ENCODE results near the gene SYTL1.

SYTL1 gene

GRCh38 chr1:27356277-27356618 lies 14.4 kb downstream of the SYTL1 start:
- Mint-ChIP-seq H3K36me3 (ENCODE audit: insufficient read depth) (peaks cover 22% of the 10 kb centered on the region), H3K27me3 (no peaks in the 10 kb centered on the region), H3K4me1 (peaks cover 43% of the 10 kb centered on the region), H3K9me3 (no peaks in the 10 kb centered on the region), H3K4me3 (peak overlapping the region; percentile 75), H3K27ac (ENCODE audit: low read depth) (peak overlapping the region; percentile 80)
- ATAC-seq (replicated peaks; ENCODE audit: extremely low read depth, poor library complexity, severe bottlenecking) (no peak), DNase-seq (ENCODE audit: low spot score in 2 of 2) (no peak)

- Mint-ChIP-seq H3K4me1 (peaks cover 43% of the 10 kb centered on the region), H3K27me3 (no peaks in the 10 kb centered on the region), H3K27ac (ENCODE audit: low read depth) (peak overlapping the region; percentile 80), H3K4me3 (peak overlapping the region; percentile 75), H3K36me3 (ENCODE audit: insufficient read depth) (peaks cover 22% of the 10 kb centered on the region), H3K9me3 (no peaks in the 10 kb centered on the region)
- peak; percentile 64 for ATAC-seq (replicated peaks; ENCODE audit: extremely low read depth, poor library complexity, severe bottlenecking)
- DNase-seq (ENCODE audit: low spot score in 2 of 2), result peak in 1 of 2 donors; percentile 32
These were observed 14.9 kb downstream of the SYTL1 start for GRCh38 chr1:27356619-27357280.

GRCh38 chr1:27357281-27358037 lies 15.6 kb downstream of the SYTL1 start:
- peak; percentile 77 to 81 for DNase-seq (ENCODE audit: low spot score in 2 of 2)
- Mint-ChIP-seq H3K4me3 (peak overlapping the region; percentile 75), H3K4me1 (peaks cover 43% of the 10 kb centered on the region), H3K27ac (ENCODE audit: low read depth) (peak overlapping the region; percentile 80), H3K36me3 (ENCODE audit: insufficient read depth) (peaks cover 20% of the 10 kb centered on the region), H3K9me3 (no peaks in the 10 kb centered on the region), H3K27me3 (no peaks in the 10 kb centered on the region)
- ATAC-seq (replicated peaks; ENCODE audit: extremely low read depth, poor library complexity, severe bottlenecking), result peak; percentile 67

- H3K36me3 Mint-ChIP-seq (ENCODE audit: insufficient read depth), result peaks cover 17% of the 10 kb centered on the region
- peak overlapping the region; percentile 75 for H3K4me3 Mint-ChIP-seq
- peak overlapping the region; percentile 80 for H3K27ac Mint-ChIP-seq (ENCODE audit: low read depth)
- no peaks in the 10 kb centered on the region for H3K27me3 Mint-ChIP-seq
- peaks cover 43% of the 10 kb centered on the region for H3K4me1 Mint-ChIP-seq
- ATAC-seq (replicated peaks; ENCODE audit: extremely low read depth, poor library complexity, severe bottlenecking), result no peak
- H3K9me3 Mint-ChIP-seq, result no peaks in the 10 kb centered on the region
- DNase-seq (ENCODE audit: low spot score in 2 of 2), result no peak
These were observed 16.5 kb downstream of the SYTL1 start for GRCh38 chr1:27358038-27358927.

GRCh38 chr1:27358928-27359313 lies 17.1 kb downstream of the SYTL1 start:
- Mint-ChIP-seq H3K4me3 (peak overlapping the region; percentile 70), H3K9me3 (no peaks in the 10 kb centered on the region), H3K36me3 (ENCODE audit: insufficient read depth) (peaks cover 15% of the 10 kb centered on the region), H3K4me1 (peaks cover 38% of the 10 kb centered on the region), H3K27me3 (no peaks in the 10 kb centered on the region), H3K27ac (ENCODE audit: low read depth) (no peak overlapping the region)
- DNase-seq (ENCODE audit: low spot score in 2 of 2) (no peak), ATAC-seq (replicated peaks; ENCODE audit: extremely low read depth, poor library complexity, severe bottlenecking) (no peak)

GRCh38 chr1:27359822-27360158 lies 18.0 kb downstream of the SYTL1 start:
- Mint-ChIP-seq H3K36me3 (ENCODE audit: insufficient read depth) (peaks cover 15% of the 10 kb centered on the region), H3K4me1 (peaks cover 45% of the 10 kb centered on the region), H3K27me3 (no peaks in the 10 kb centered on the region)

GRCh38 chr1:27360159-27361043 lies 18.6 kb downstream of the SYTL1 start:
- Mint-ChIP-seq H3K4me3 (peak overlapping the region; percentile 70), H3K9me3 (no peaks in the 10 kb centered on the region), H3K4me1 (peaks cover 47% of the 10 kb centered on the region), H3K27me3 (no peaks in the 10 kb centered on the region), H3K27ac (ENCODE audit: low read depth) (peak overlapping the region; percentile 54), H3K36me3 (ENCODE audit: insufficient read depth) (peaks cover 15% of the 10 kb centered on the region)
- DNase-seq (ENCODE audit: low spot score in 2 of 2) (no peak), ATAC-seq (replicated peaks; ENCODE audit: extremely low read depth, poor library complexity, severe bottlenecking) (no peak)

More at GRCh38 chr1:27359822-27360158, 18.0 kb downstream of the SYTL1 start:
- ATAC-seq (replicated peaks; ENCODE audit: extremely low read depth, poor library complexity, severe bottlenecking), result no peak
- peak overlapping the region; percentile 54 for H3K27ac Mint-ChIP-seq (ENCODE audit: low read depth)
- no peaks in the 10 kb centered on the region for H3K9me3 Mint-ChIP-seq
- no peak for DNase-seq (ENCODE audit: low spot score in 2 of 2)
- peak overlapping the region; percentile 70 for H3K4me3 Mint-ChIP-seq

GRCh38 chr1:27361044-27361402 lies 19.2 kb downstream of the SYTL1 start:
- peak overlapping the region; percentile 70 for H3K4me3 Mint-ChIP-seq
- peaks cover 15% of the 10 kb centered on the region for H3K36me3 Mint-ChIP-seq (ENCODE audit: insufficient read depth)
- ATAC-seq (replicated peaks; ENCODE audit: extremely low read depth, poor library complexity, severe bottlenecking) (no peak), DNase-seq (ENCODE audit: low spot score in 2 of 2) (no peak)
- no peaks in the 10 kb centered on the region for H3K9me3 Mint-ChIP-seq
- peaks cover 48% of the 10 kb centered on the region for H3K4me1 Mint-ChIP-seq
- H3K27me3 Mint-ChIP-seq, result no peaks in the 10 kb centered on the region
- H3K27ac Mint-ChIP-seq (ENCODE audit: low read depth), result peak overlapping the region; percentile 54

GRCh38 chr1:27361553-27361952 lies 19.7 kb downstream of the SYTL1 start:
- Mint-ChIP-seq H3K27ac (ENCODE audit: low read depth) (no peak overlapping the region), H3K36me3 (ENCODE audit: insufficient read depth) (peaks cover 12% of the 10 kb centered on the region), H3K9me3 (no peaks in the 10 kb centered on the region), H3K27me3 (no peaks in the 10 kb centered on the region), H3K4me3 (peak overlapping the region; percentile 70), H3K4me1 (peaks cover 43% of the 10 kb centered on the region)
- no peak for DNase-seq (ENCODE audit: low spot score in 2 of 2)
- ATAC-seq (replicated peaks; ENCODE audit: extremely low read depth, poor library complexity, severe bottlenecking), result no peak

GRCh38 chr1:27363766-27364695 lies 22.2 kb downstream of the SYTL1 start:
- H3K4me3 Mint-ChIP-seq, result peak overlapping the region; percentile 85
- no peaks in the 10 kb centered on the region for H3K27me3 Mint-ChIP-seq
- no peaks in the 10 kb centered on the region for H3K9me3 Mint-ChIP-seq
- H3K4me1 Mint-ChIP-seq, result peaks cover 37% of the 10 kb centered on the region
- ATAC-seq (replicated peaks; ENCODE audit: extremely low read depth, poor library complexity, severe bottlenecking) (no peak), DNase-seq (ENCODE audit: low spot score in 2 of 2) (no peak)
- peaks cover 4% of the 10 kb centered on the region for H3K36me3 Mint-ChIP-seq (ENCODE audit: insufficient read depth)
- peak overlapping the region; percentile 73 for H3K27ac Mint-ChIP-seq (ENCODE audit: low read depth)

- Mint-ChIP-seq H3K4me3 (peak overlapping the region; percentile 85), H3K27ac (ENCODE audit: low read depth) (no peak overlapping the region), H3K27me3 (no peaks in the 10 kb centered on the region), H3K9me3 (no peaks in the 10 kb centered on the region), H3K36me3 (ENCODE audit: insufficient read depth) (peaks cover 3% of the 10 kb centered on the region), H3K4me1 (peaks cover 33% of the 10 kb centered on the region)
- DNase-seq (ENCODE audit: low spot score in 2 of 2) (no peak), ATAC-seq (replicated peaks; ENCODE audit: extremely low read depth, poor library complexity, severe bottlenecking) (no peak)
These were observed 23.0 kb downstream of the SYTL1 start for GRCh38 chr1:27364696-27365371.

Data from central memory CD8-positive, alpha-beta T cell (primary cell).